Liver (tissue), 9 donors: ENCODE measurements around the gene NDP. TPM values are rescaled to one million over a fixed set of nuclear protein-coding genes. Genes with fewer than 3 reads are reported as not detected.

Source experiments
- DNase-seq: peaks from one replicate; pipeline ENCODE4 v3.0.0-alpha.2; 2017; ENCODE audit warnings: low spot score
- H3K27ac ChIP-seq, 2 donors: one replicate each; pipeline ENCODE4 v1.7.0; 2013; ENCODE audit warnings: inconsistent platforms in 2 of 2, low read length in 2 of 2, control low read depth in 1 of 2, low read depth in 1 of 2, mild to moderate bottlenecking in 1 of 2
- H3K27me3 ChIP-seq, 4 donors: one replicate each; pipeline versions ENCODE4 v1.6.1 to v1.7.0; 2013; ENCODE audit warnings: low read length in 3 of 4, inconsistent platforms in 1 of 4, mild to moderate bottlenecking in 1 of 4, moderate library complexity in 1 of 4; ENCODE audit not compliant: control insufficient read depth in 4 of 4, insufficient read depth in 4 of 4
- H3K36me3 ChIP-seq, 4 donors: one replicate each; pipeline versions ENCODE4 v1.6.1 to v1.7.0; 2013; ENCODE audit warnings: low read length in 3 of 4, mild to moderate bottlenecking in 3 of 4, low read depth in 1 of 4, moderate library complexity in 1 of 4; ENCODE audit not compliant: control insufficient read depth in 4 of 4, insufficient read depth in 3 of 4
- H3K4me1 ChIP-seq, 4 donors: one replicate each; pipeline versions ENCODE4 v1.6.1 to v1.7.0; 2013; ENCODE audit warnings: low read length in 3 of 4, mild to moderate bottlenecking in 3 of 4, moderate library complexity in 1 of 4; ENCODE audit not compliant: control insufficient read depth in 4 of 4, insufficient read depth in 4 of 4
- H3K4me3 ChIP-seq, 3 donors: one replicate each; pipeline versions ENCODE4 v1.6.1 to v1.7.0; 2013; ENCODE audit warnings: low read length in 3 of 3, control low read depth in 1 of 3, low read depth in 1 of 3, mild to moderate bottlenecking in 1 of 3
- H3K9ac ChIP-seq, 2 donors: one replicate each; pipeline ENCODE4 v1.7.0; 2013; ENCODE audit warnings: low read length in 2 of 2, mild to moderate bottlenecking in 2 of 2, moderate library complexity in 2 of 2, control low read depth in 1 of 2, low read depth in 1 of 2
- H3K9me3 ChIP-seq, 4 donors: one replicate each; pipeline versions ENCODE4 v1.6.1 to v1.7.0; 2013; ENCODE audit warnings: low read length in 3 of 4; ENCODE audit not compliant: control insufficient read depth in 4 of 4
- EGR1 ChIP-seq, 2 donors: IDR thresholded peaks; 2 replicates each; pipeline ENCODE4 v1.6.1; 2016 to 2018; ENCODE audit warnings: antibody characterized with exemption in 2 of 2, low read depth in 2 of 2
- FOXA2 ChIP-seq: IDR thresholded peaks from 2 replicates; pipeline ENCODE4 v1.6.1; 2016; ENCODE audit warnings: antibody characterized with exemption
- GABPA ChIP-seq, 2 donors: IDR thresholded peaks in 1 of 2; conservative IDR thresholded peaks in 1 of 2; 2 replicates each; pipeline ENCODE4 v1.6.1; 2016; ENCODE audit warnings: antibody characterized with exemption in 2 of 2, mild to moderate bottlenecking in 1 of 2, moderate library complexity in 1 of 2
- HNF4A ChIP-seq, 2 donors: conservative IDR thresholded peaks; 2 replicates each; pipeline ENCODE4 v1.6.1; 2016; ENCODE audit warnings: antibody characterized with exemption in 2 of 2, mild to moderate bottlenecking in 2 of 2
- NR2F2 ChIP-seq: IDR thresholded peaks from 2 replicates; pipeline ENCODE4 v1.6.1; 2016; ENCODE audit warnings: antibody characterized with exemption
- RAD21 ChIP-seq, 2 donors: IDR thresholded peaks; 2 replicates each; pipeline ENCODE4 v1.6.1; 2016; ENCODE audit warnings: antibody characterized with exemption in 2 of 2, mild to moderate bottlenecking in 2 of 2
- RXRA ChIP-seq, 2 donors: IDR thresholded peaks; 2 replicates each; pipeline ENCODE4 v1.6.1; 2017 to 2018; ENCODE audit warnings: antibody characterized with exemption in 2 of 2, mild to moderate bottlenecking in 1 of 2
- TAF1 ChIP-seq: conservative IDR thresholded peaks from 2 replicates; pipeline ENCODE4 v1.6.1; 2016; ENCODE audit warnings: antibody characterized with exemption, mild to moderate bottlenecking
- YY1 ChIP-seq: IDR thresholded peaks from 2 replicates; pipeline ENCODE4 v1.6.1; 2016; ENCODE audit warnings: antibody characterized with exemption, mild to moderate bottlenecking
- WGBS: extraction: QIAGEN DNeasy Blood & Tissue Kit; methylation state at CpG from one replicate; pipeline ENCODE4 v1.1.7; 2013; 5-methylcytosine and 5-hydroxymethylcytosine counted together
- polyA plus RNA-seq, 2 donors: library from polyadenylated mRNA; stranded (reverse) in 1 of 2; unstranded in 1 of 2; fragments of 200-250 nt in 1 of 2; fragments of >200 nt in 1 of 2; fragmentation: Nextera tagmentation in 1 of 2; extraction: Ambion mirVana in 1 of 2; gene quantifications; one replicate each; pipeline versions ENCODE4 v1.2.1 to v1.2.3, GENCODE V29; 2013 to 2015
- total RNA-seq, 2 donors: library from RNA; depleted of rRNA; stranded (reverse); fragments of >200 nt; gene quantifications; one replicate each; pipeline ENCODE4 v1.2.3, GENCODE V29; 2014
- TF ChIP-seq, protein P1 (sequence below): IDR thresholded peaks from 2 replicates; pipeline ENCODE4 v1.6.1; 2016; ENCODE audit warnings: antibody characterized with exemption
- TF ChIP-seq, protein P2 (sequence below): IDR thresholded peaks from 2 replicates; pipeline ENCODE4 v1.6.1; 2016; ENCODE audit warnings: antibody characterized with exemption
- TF ChIP-seq, protein P3 (sequence below): IDR thresholded peaks from 2 replicates; pipeline ENCODE4 v1.6.1; 2016; ENCODE audit warnings: antibody characterized with exemption
- TF ChIP-seq, protein P4 (sequence below): IDR thresholded peaks from 2 replicates; pipeline ENCODE4 v1.6.1; 2016; ENCODE audit warnings: antibody characterized with exemption, mild to moderate bottlenecking
- donor health status: healthy.
- donor health status: healthy.
- donor health status: healthy.
- donor health status: healthy.
- donor health status: healthy.

NDP gene
- total and polyA plus RNA-seq, 4 donors = not detected

DNA sequence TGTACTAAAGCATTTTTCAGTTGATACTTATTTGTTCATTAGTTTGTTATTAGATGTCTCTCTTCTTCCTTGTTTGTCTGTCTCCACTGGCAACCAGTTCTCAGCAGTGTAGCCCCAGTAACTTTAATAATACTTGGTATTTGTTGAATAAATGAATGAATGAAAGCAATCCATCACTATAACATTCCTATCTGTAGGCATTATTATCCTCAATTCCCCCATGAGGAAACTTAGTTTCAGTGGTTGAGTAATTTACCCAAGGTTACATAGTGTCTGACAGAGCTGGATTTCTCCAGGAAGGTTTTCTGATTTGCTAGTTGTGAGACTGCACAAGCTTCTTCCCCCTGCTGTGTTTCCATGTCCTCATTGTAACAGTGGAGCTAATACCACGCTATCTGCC lies 63.2 kb downstream of the NDP start (continued):
- TF ChIP-seq RXRA (IDR thresholded peaks at IDR 0.05) (no peak), RAD21 (IDR thresholded peaks at IDR 0.05) (no peak), TAF1 (no peak), GABPA (IDR thresholded peaks at IDR 0.05 in 1 of 2, conservative IDR thresholded peaks at IDR 0.05 in 1 of 2) (no peak), EGR1 (IDR thresholded peaks at IDR 0.05; ENCODE audit: low read depth in 2 of 2) (no peak), FOXA2 (no peak)
- TF ChIP-seq, protein P1, sequence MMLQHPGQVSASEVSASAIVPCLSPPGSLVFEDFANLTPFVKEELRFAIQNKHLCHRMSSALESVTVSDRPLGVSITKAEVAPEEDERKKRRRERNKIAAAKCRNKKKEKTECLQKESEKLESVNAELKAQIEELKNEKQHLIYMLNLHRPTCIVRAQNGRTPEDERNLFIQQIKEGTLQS = no peak
- TF ChIP-seq, protein P2, sequence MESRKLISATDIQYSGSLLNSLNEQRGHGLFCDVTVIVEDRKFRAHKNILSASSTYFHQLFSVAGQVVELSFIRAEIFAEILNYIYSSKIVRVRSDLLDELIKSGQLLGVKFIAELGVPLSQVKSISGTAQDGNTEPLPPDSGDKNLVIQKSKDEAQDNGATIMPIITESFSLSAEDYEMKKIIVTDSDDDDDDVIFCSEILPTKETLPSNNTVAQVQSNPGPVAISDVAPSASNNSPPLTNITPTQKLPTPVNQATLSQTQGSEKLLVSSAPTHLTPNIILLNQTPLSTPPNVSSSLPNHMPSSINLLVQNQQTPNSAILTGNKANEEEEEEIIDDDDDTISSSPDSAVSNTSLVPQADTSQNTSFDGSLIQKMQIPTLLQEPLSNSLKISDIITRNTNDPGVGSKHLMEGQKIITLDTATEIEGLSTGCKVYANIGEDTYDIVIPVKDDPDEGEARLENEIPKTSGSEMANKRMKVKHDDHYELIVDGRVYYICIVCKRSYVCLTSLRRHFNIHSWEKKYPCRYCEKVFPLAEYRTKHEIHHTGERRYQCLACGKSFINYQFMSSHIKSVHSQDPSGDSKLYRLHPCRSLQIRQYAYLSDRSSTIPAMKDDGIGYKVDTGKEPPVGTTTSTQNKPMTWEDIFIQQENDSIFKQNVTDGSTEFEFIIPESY = no peak
- TF ChIP-seq, protein P3, sequence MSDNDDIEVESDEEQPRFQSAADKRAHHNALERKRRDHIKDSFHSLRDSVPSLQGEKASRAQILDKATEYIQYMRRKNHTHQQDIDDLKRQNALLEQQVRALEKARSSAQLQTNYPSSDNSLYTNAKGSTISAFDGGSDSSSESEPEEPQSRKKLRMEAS = no peak

DNA sequence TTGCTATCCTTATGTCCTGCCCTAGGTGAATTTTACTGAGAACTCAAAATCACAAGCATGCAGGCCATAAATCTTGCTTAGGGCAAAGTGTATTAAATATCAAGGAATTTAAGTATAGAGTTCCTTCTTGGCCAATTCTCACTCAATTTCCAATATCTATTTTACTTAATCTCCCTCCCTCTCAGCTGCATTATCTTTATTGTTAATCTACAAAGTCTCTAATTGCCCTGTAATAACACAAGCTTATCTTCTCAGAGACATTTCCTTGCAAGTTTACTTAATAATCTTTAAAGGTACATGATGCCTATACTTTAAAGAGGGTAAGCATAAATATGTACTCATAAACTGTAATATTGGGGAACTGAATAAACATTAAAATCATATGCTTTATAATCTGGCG lies 64.0 kb downstream of the NDP start:
- no peak for DNase-seq
- Histone ChIP-seq H3K36me3 (no peaks in the 10 kb centered on the region), H3K4me1 (peaks cover 0 to 1% (median 0%) of the 10 kb centered on the region in 4 donors), H3K9me3 (no peaks in the 10 kb centered on the region), H3K4me3 (no peak overlapping the region), H3K27me3 (no peaks in the 10 kb centered on the region), H3K9ac (no peak overlapping the region), H3K27ac (no peak overlapping the region)
- WGBS = 97% methylated on average over 1 of the region's 1 CpG
- TF ChIP-seq EGR1 (IDR thresholded peaks at IDR 0.05; ENCODE audit: low read depth in 2 of 2) (no peak), NR2F2 (no peak), GABPA (IDR thresholded peaks at IDR 0.05 in 1 of 2, conservative IDR thresholded peaks at IDR 0.05 in 1 of 2) (no peak), HNF4A (conservative IDR thresholded peaks at IDR 0.05) (no peak), RXRA (IDR thresholded peaks at IDR 0.05) (no peak), YY1 (no peak)
- TF ChIP-seq, protein P4, sequence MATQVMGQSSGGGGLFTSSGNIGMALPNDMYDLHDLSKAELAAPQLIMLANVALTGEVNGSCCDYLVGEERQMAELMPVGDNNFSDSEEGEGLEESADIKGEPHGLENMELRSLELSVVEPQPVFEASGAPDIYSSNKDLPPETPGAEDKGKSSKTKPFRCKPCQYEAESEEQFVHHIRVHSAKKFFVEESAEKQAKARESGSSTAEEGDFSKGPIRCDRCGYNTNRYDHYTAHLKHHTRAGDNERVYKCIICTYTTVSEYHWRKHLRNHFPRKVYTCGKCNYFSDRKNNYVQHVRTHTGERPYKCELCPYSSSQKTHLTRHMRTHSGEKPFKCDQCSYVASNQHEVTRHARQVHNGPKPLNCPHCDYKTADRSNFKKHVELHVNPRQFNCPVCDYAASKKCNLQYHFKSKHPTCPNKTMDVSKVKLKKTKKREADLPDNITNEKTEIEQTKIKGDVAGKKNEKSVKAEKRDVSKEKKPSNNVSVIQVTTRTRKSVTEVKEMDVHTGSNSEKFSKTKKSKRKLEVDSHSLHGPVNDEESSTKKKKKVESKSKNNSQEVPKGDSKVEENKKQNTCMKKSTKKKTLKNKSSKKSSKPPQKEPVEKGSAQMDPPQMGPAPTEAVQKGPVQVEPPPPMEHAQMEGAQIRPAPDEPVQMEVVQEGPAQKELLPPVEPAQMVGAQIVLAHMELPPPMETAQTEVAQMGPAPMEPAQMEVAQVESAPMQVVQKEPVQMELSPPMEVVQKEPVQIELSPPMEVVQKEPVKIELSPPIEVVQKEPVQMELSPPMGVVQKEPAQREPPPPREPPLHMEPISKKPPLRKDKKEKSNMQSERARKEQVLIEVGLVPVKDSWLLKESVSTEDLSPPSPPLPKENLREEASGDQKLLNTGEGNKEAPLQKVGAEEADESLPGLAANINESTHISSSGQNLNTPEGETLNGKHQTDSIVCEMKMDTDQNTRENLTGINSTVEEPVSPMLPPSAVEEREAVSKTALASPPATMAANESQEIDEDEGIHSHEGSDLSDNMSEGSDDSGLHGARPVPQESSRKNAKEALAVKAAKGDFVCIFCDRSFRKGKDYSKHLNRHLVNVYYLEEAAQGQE = no peak
- TF ChIP-seq, protein P2 = no peak
- TF ChIP-seq, protein P3 = no peak
